Pancreas (tissue), 10 donors: ENCODE data around the gene PUS7. TPM values are rescaled to one million over a fixed set of nuclear protein-coding genes. Genes with fewer than 3 reads are reported as not detected.
"Not testable (repeated sequence)": the region's sequence is repeated elsewhere in the genome, so short reads cannot be mapped to it uniquely, and the experiment has no call there.

Experiments
- ATAC-seq, 4 donors: fragments of 200-7000 bp; cut with Tn5 transposase; one replicate each; pipeline versions ENCODE4 v1.8.0 to v1.9.1; 2020; ENCODE audit warnings: mild to moderate bottlenecking in 4 of 4, moderate library complexity in 4 of 4
- DNase-seq, 6 donors: peaks; one replicate each; pipeline ENCODE4 v3.0.0-alpha.2; 2020
- FAIRE-seq: peaks from 2 replicates; lab custom pipeline; 2012; peaks lifted over from hg19 to GRCh38; lab: Jason Lieb, UNC
- H3K27ac ChIP-seq, 4 donors: fragments of 200-600 bp; sonication (generic); 1 replicate in 3 of 4; 2 replicates in 1 of 4; pipeline versions ENCODE4 v1.5.0 to v1.8.0; 2020
- H3K27me3 ChIP-seq, 4 donors: fragments of 200-600 bp; one replicate each; pipeline ENCODE4 v1.8.0; 2021
- H3K36me3 ChIP-seq, 3 donors: fragments of 200-600 bp; sonication (generic) in 1 of 3; one replicate each; pipeline versions ENCODE4 v1.5.0 to v1.8.0; 2020 to 2021
- H3K4me1 ChIP-seq, 3 donors: fragments of 200-600 bp; one replicate each; pipeline ENCODE4 v1.8.0; 2021
- H3K4me3 ChIP-seq, 4 donors: fragments of 200-600 bp; sonication (generic) in 2 of 4; one replicate each; pipeline versions ENCODE4 v1.5.0 to v1.8.0; 2020 to 2021
- H3K9me3 ChIP-seq, 4 donors: fragments of 200-600 bp; one replicate each; pipeline ENCODE4 v1.8.0; 2021
- CTCF ChIP-seq, 4 donors: fragments of 200-600 bp; sonication (generic) in 3 of 4; IDR thresholded peaks; one replicate each; pipeline versions ENCODE4 v1.5.0 to v1.8.0; 2021; ENCODE audit warnings: antibody characterized with exemption in 4 of 4
- WGBS, 2 donors: extraction: QIAGEN DNeasy Blood & Tissue Kit; methylation state at CpG; one replicate each; pipeline ENCODE4 v1.1.7; 2013; 5-methylcytosine and 5-hydroxymethylcytosine counted together
- intact Hi-C, 3 donors: fragments of 100-400 bp; cut with DNase I; formaldehyde crosslinking; loops; one replicate each; pipeline versions ENCODE4 v1.11.1 to v1.14.2; 2022
- polyA plus RNA-seq, 2 donors: library from polyadenylated mRNA; stranded (reverse); fragments of 200-250 nt; gene quantifications; one replicate each; pipeline ENCODE4 v1.2.3, GENCODE V29; 2013
- total RNA-seq, 6 donors: library from RNA; stranded (reverse); fragmentation: NEBNext Ultra II Directional in 4 of 6; extraction: Animal tissue kit (Norgen Biotek cat#: 25700) in 4 of 6; gene quantifications; one replicate each; pipeline versions ENCODE4 v1.2.1 to v1.2.4, GENCODE V29; 2021 to 2023
- donor health status: healthy with polysubstance abuse.
- donor health status: DM: no; HTN: no; CAD: no; lungs with moderate emphysema.
- donor health status: DM: no; HTN: no; CAD: no.
- donor health status: control.
- donor health status: control.
- donor health status: Bipolar disorder and iron deficiency.
- donor health status: DM: yes; HTN: yes; CAD: no.
- donor health status: DM: no; HTN: no; CAD: no.
- donor health status: DM: no; HTN: no; CAD: no.
- donor health status: DM: yes; HTN: yes; CAD: no.

PUS7 gene
- total and polyA plus RNA-seq, 8 donors: 3.3 to 7.3 (median 5.5) TPM

GRCh38 chr7:105530546-105530945 lies 8.5 kb upstream of the PUS7 start:
- no peaks in the 10 kb centered on the region for H3K9me3 ChIP-seq
- no peak for ATAC-seq

GRCh38 chr7:105530126-105530525 lies 8.1 kb upstream of the PUS7 start:
- FAIRE-seq (no peak), DNase-seq (no peak), ATAC-seq (no peak)
- H3K27me3 ChIP-seq: no peaks in the 10 kb centered on the region
- no peak overlapping the region for H3K4me3 ChIP-seq
- intact Hi-C loops: no loop called here
- TF ChIP-seq CTCF (IDR thresholded peaks at IDR 0.05): no peak
- peaks cover 0 to 12% (median 12%) of the 10 kb centered on the region in 3 donors for H3K4me1 ChIP-seq
- 82 to 87% methylated on average over 10 of the region's 10 CpGs for WGBS, 2 donors
- no peaks in the 10 kb centered on the region for H3K36me3 ChIP-seq
- no peaks in the 10 kb centered on the region for H3K9me3 ChIP-seq
- no peak overlapping the region for H3K27ac ChIP-seq

More at GRCh38 chr7:105530546-105530945, 8.5 kb upstream of the PUS7 start:
- TF ChIP-seq CTCF (IDR thresholded peaks at IDR 0.05): no peak
- 87 to 93% methylated on average over 20 of the region's 20 CpGs for WGBS, 2 donors
- H3K4me3 ChIP-seq: no peak overlapping the region
- DNase-seq (no peak), FAIRE-seq (no peak)
- no peaks in the 10 kb centered on the region for H3K36me3 ChIP-seq
- intact Hi-C loops: no loop called here
- H3K27ac ChIP-seq: no peak overlapping the region
- no peaks in the 10 kb centered on the region for H3K27me3 ChIP-seq
- peaks cover 0 to 12% (median 12%) of the 10 kb centered on the region in 3 donors for H3K4me1 ChIP-seq

- intact Hi-C loops, H3K27me3 ChIP-seq, FAIRE-seq, DNase-seq, H3K27ac ChIP-seq, H3K4me3 ChIP-seq, H3K36me3 ChIP-seq, ATAC-seq, H3K9me3 ChIP-seq, H3K4me1 ChIP-seq: not testable (repeated sequence)
- 91 to 93% methylated on average over 5 of the region's 5 CpGs for WGBS, 2 donors
These were observed 5.7 kb upstream of the PUS7 start for GRCh38 chr7:105527737-105528136.

GRCh38 chr7:105524840-105525239 lies 2.8 kb upstream of the PUS7 start:
- WGBS, 2 donors: 79 to 81% methylated on average over 4 of the region's 4 CpGs
- Histone ChIP-seq H3K4me1 (peaks cover 0 to 10% (median 0%) of the 10 kb centered on the region in 3 donors), H3K4me3 (no peak overlapping the region), H3K9me3 (no peaks in the 10 kb centered on the region), H3K27ac (no peak overlapping the region), H3K36me3 (no peaks in the 10 kb centered on the region), H3K27me3 (no peaks in the 10 kb centered on the region)
- no peak for DNase-seq
- TF ChIP-seq CTCF (IDR thresholded peaks at IDR 0.05): no peak
- no peak for ATAC-seq
- FAIRE-seq: no peak
- intact Hi-C loops: no loop called here

- H3K4me3 ChIP-seq, H3K9me3 ChIP-seq, ATAC-seq, H3K36me3 ChIP-seq, H3K27me3 ChIP-seq, H3K27ac ChIP-seq, FAIRE-seq, intact Hi-C loops, DNase-seq, H3K4me1 ChIP-seq: not testable (repeated sequence)
- 89 to 95% methylated on average over 11 of the region's 11 CpGs for WGBS, 2 donors
These were observed 2.4 kb upstream of the PUS7 start for GRCh38 chr7:105524423-105524822.

GRCh38 chr7:105521027-105521716 lies 899 bp downstream of the PUS7 start:
- H3K36me3 ChIP-seq: no peaks in the 10 kb centered on the region
- ATAC-seq (peak; percentile 39 to 72 (median 63)), DNase-seq (peak; percentile 41 to 84 (median 60)), FAIRE-seq (no peak)
- peak overlapping the region; percentile 73 to 93 (median 84) for H3K27ac ChIP-seq
- H3K9me3 ChIP-seq: no peaks in the 10 kb centered on the region
- peak overlapping the region; percentile 65 to 87 (median 75) for H3K4me3 ChIP-seq
- WGBS, 2 donors: 5 to 14% methylated on average over 25 of the region's 25 CpGs
- peaks cover 0 to 10% (median 0%) of the 10 kb centered on the region in 3 donors for H3K4me1 ChIP-seq
- intact Hi-C loops: no loop called here
- TF ChIP-seq CTCF (IDR thresholded peaks at IDR 0.05): no peak
- no peaks in the 10 kb centered on the region for H3K27me3 ChIP-seq

GRCh38 chr7:105520620-105521019 lies 1.5 kb downstream of the PUS7 start:
- H3K4me1 ChIP-seq, H3K27me3 ChIP-seq, H3K9me3 ChIP-seq, FAIRE-seq, H3K27ac ChIP-seq, intact Hi-C loops, H3K36me3 ChIP-seq, DNase-seq, ATAC-seq: not testable (repeated sequence)
- WGBS, 2 donors: 77 to 87% methylated on average over 7 of the region's 7 CpGs
- H3K4me3 ChIP-seq: peak overlapping the region in 2 of 4 donors; percentile 74 to 87
